GM12878 (cell line): ENCODE data around the gene SLC39A11. TPM values are rescaled to one million over a fixed set of nuclear protein-coding genes. Genes with fewer than 3 reads are reported as not detected.

Experiments
- ATAC-seq: fragments of 200-7000 bp; cut with Tn5 transposase; 3 replicates; pipeline ENCODE4 v1.9.1; 2020; ENCODE audit warnings: mild to moderate bottlenecking, moderate library complexity
- BruUV-seq: library from RNA; stranded (reverse); fragments of 400-500 nt; replicated peaks from 2 replicates; lab custom pipeline; 2021; lab: Mats Ljungman, UMichigan
- CTCF ChIA-PET: fragments of 300-600 bp; sonication (Branson Sonifier 250); formaldehyde crosslinking; extraction: SDS; loops from one replicate; lab custom pipeline; 2021; ENCODE audit warnings: inconsistent platforms; lab: Yijun Ruan, JAX
- POLR2A ChIA-PET: fragments of 350-600 bp; formaldehyde crosslinking; extraction: SDS; loops from one replicate; lab custom pipeline; 2021; ENCODE audit warnings: inconsistent platforms; lab: Charles Lee
- RAD21 ChIA-PET: fragments of 300-600 bp; sonication (Branson Sonifier 250); formaldehyde crosslinking; loops from one replicate; lab custom pipeline; 2023; ENCODE audit warnings: antibody characterized with exemption; ENCODE audit not compliant: unreplicated experiment; lab: Charles Lee
- SMC1A ChIA-PET: fragments of 300-600 bp; sonication (Branson Sonifier 250); formaldehyde crosslinking; loops from one replicate; lab custom pipeline; 2023; ENCODE audit not compliant: unreplicated experiment, uncharacterized antibody; lab: Charles Lee
- DNase-seq: peaks from one replicate; pipeline ENCODE4 v3.0.0-alpha.2; 2011; ENCODE audit warnings: low read depth, low spot score
- FAIRE-seq: peaks from 3 replicates; lab custom pipeline; 2011; peaks lifted over from hg19 to GRCh38; lab: Jason Lieb, UNC
- H2AFZ ChIP-seq: 2 replicates; pipeline ENCODE4 v1.6.0; 2011; ENCODE audit warnings: low read depth, low read length, control low read depth; ENCODE audit not compliant: control insufficient read depth
- H3K27ac ChIP-seq: 2 replicates; pipeline ENCODE4 v1.5.1; 2011; ENCODE audit warnings: control low read depth; ENCODE audit not compliant: control insufficient read depth, insufficient read depth
- H3K27me3 ChIP-seq, 2 experiments: replicated peaks in 1 of 2; 2 replicates each; pipeline versions ENCODE4 v1.6.0 to v1.6.1; 2011; ENCODE audit warnings: low read length in 1 of 2; ENCODE audit not compliant: control insufficient read depth in 2 of 2, insufficient read depth in 2 of 2
- H3K36me3 ChIP-seq, 2 experiments: 2 replicates each; pipeline ENCODE4 v1.5.1; 2011; ENCODE audit warnings: low read length in 1 of 2; ENCODE audit not compliant: control insufficient read depth in 2 of 2, insufficient read depth in 2 of 2
- H3K4me1 ChIP-seq: 2 replicates; pipeline ENCODE4 v1.6.1; 2011; ENCODE audit warnings: mild to moderate bottlenecking, low read length, moderate library complexity, mixed read lengths; ENCODE audit not compliant: control insufficient read depth, insufficient read depth
- H3K4me2 ChIP-seq: 2 replicates; pipeline ENCODE4 v1.6.0; 2011; ENCODE audit warnings: control low read depth; ENCODE audit not compliant: control insufficient read depth, insufficient read depth
- H3K4me3 ChIP-seq: fragments of 200-600 bp; sonication (generic); 2 replicates; pipeline ENCODE4 v1.5.1; 2016
- H3K79me2 ChIP-seq: 2 replicates; pipeline ENCODE4 v1.6.0; 2011; ENCODE audit warnings: low read length; ENCODE audit not compliant: control insufficient read depth, insufficient read depth
- H3K9ac ChIP-seq: 2 replicates; pipeline ENCODE4 v1.8.0; 2011; ENCODE audit warnings: low read length, control low read depth, mixed read lengths; ENCODE audit not compliant: control insufficient read depth, insufficient read depth
- H3K9me3 ChIP-seq: replicated peaks from 3 replicates; pipeline ENCODE4 v1.5.1; 2011; ENCODE audit warnings: mild to moderate bottlenecking, low read length; ENCODE audit not compliant: control insufficient read depth, insufficient read depth
- H4K20me1 ChIP-seq: 2 replicates; pipeline ENCODE4 v1.6.0; 2011; ENCODE audit not compliant: control insufficient read depth, insufficient read depth
- BCL3 ChIP-seq: IDR thresholded peaks from 2 replicates; pipeline ENCODE4 v1.6.1; 2011; ENCODE audit warnings: borderline replicate concordance, low read depth, mild to moderate bottlenecking, moderate library complexity, low read length; ENCODE audit not compliant: insufficient read depth, poor library complexity, severe bottlenecking
- CBFB ChIP-seq: IDR thresholded peaks from 2 replicates; pipeline ENCODE4 v1.6.1; 2016; ENCODE audit warnings: antibody characterized with exemption, low read depth
- EGR1 ChIP-seq, 2 experiments: IDR thresholded peaks; 1 replicate in 1 of 2; 2 replicates in 1 of 2; pipeline ENCODE4 v1.6.1; 2011 to 2012; ENCODE audit warnings: low read depth in 2 of 2, low read length in 2 of 2, borderline replicate concordance in 1 of 2, mild to moderate bottlenecking in 1 of 2, moderate library complexity in 1 of 2
- ETV6 ChIP-seq, 2 experiments: fragments of 450-650 bp in 1 of 2; IDR thresholded peaks in 1 of 2; conservative IDR thresholded peaks in 1 of 2; 2 replicates each; pipeline ENCODE4 v1.6.1; 2014; ENCODE audit warnings: antibody characterized with exemption in 1 of 2, borderline replicate concordance in 1 of 2, low read depth in 1 of 2, mild to moderate bottlenecking in 1 of 2, moderate library complexity in 1 of 2
- FOS ChIP-seq: IDR thresholded peaks from 3 replicates; pipeline ENCODE4 v1.6.1; 2011; ENCODE audit warnings: borderline replicate concordance; ENCODE audit not compliant: insufficient read length; ENCODE audit errors: extremely low read depth
- GATAD2B ChIP-seq: fragments of 450-650 bp; conservative IDR thresholded peaks from 2 replicates; pipeline ENCODE4 v1.6.1; 2017; ENCODE audit warnings: low read depth, mild to moderate bottlenecking, moderate library complexity
- MAX ChIP-seq: IDR thresholded peaks from 2 replicates; pipeline ENCODE4 v1.6.1; 2012; ENCODE audit warnings: low read depth, low read length, improper control_type of control experiment
- NFXL1 ChIP-seq: fragments of 450-650 bp; IDR thresholded peaks from 2 replicates; pipeline ENCODE4 v1.6.1; 2017; ENCODE audit warnings: antibody characterized with exemption, mild to moderate bottlenecking, borderline replicate concordance
- SIX5 ChIP-seq: IDR thresholded peaks from 2 replicates; pipeline ENCODE4 v1.6.1; 2011; ENCODE audit warnings: mild to moderate bottlenecking, low read depth, low read length, moderate library complexity; ENCODE audit not compliant: severe bottlenecking
- ZNF274 ChIP-seq: IDR thresholded peaks from one replicate; pipeline ENCODE4 v1.8.0; 2011; ENCODE audit not compliant: insufficient read length, insufficient read depth
- ZNF622 ChIP-seq: fragments of 450-650 bp; IDR thresholded peaks from 2 replicates; pipeline ENCODE4 v1.6.1; 2017; ENCODE audit warnings: mild to moderate bottlenecking, inconsistent platforms
- WGBS: methylation state at CpG from one replicate; pipeline ENCODE4 v1.1.6; 2016; ENCODE audit warnings: low lambda C conversion rate; ENCODE audit not compliant: insufficient replicate concordance, insufficient coverage; ENCODE audit errors: missing lambda C conversion rate; 5-methylcytosine and 5-hydroxymethylcytosine counted together
- in situ Hi-C: fragments of 300-500 bp; cut with MboI; formaldehyde crosslinking; loops from 9 replicates; pipeline ENCODE4 v1.14.3; 2018; ENCODE audit warnings: mixed read lengths
- intact Hi-C: fragments of 100-400 bp; cut with micrococcal nuclease; formaldehyde crosslinking; loops from one replicate; pipeline ENCODE4 v1.14.2; 2022; ENCODE audit not compliant: unreplicated experiment
- polyA plus RNA-seq, 11 experiments: library from polyadenylated mRNA; depleted of rRNA in 4 of 11; unstranded in 6 of 11; stranded (reverse) in 5 of 11; fragments of >200 nt; fragmentation: Nextera tagmentation in 4 of 11; fragmentation: Illumina TruSeq in 1 of 11; extraction: Ambion mirVana in 4 of 11; extraction: Trizol in 1 of 11; gene quantifications; 1 replicate in 1 of 11; 2 replicates in 10 of 11; pipeline versions ENCODE4 v1.2.1 to v1.2.3, GENCODE V29; 2011 to 2016; ENCODE audit warnings: inconsistent platforms in 2 of 11, missing spikeins in 2 of 11, low read depth in 1 of 11
- total RNA-seq, 4 experiments: library from RNA; depleted of rRNA in 3 of 4; stranded (reverse); fragments of >200 nt in 3 of 4; fragmentation: Illumina TruSeq in 1 of 4; extraction: Trizol in 1 of 4; gene quantifications; 2 replicates each; pipeline versions ENCODE4 v1.2.1 to v1.2.3, GENCODE V29; 2013 to 2021
- TF ChIP-seq, protein P1 (sequence below): fragments of 450-650 bp; IDR thresholded peaks from 2 replicates; pipeline ENCODE4 v1.6.1; 2017; ENCODE audit warnings: mild to moderate bottlenecking

SLC39A11 gene
- total and polyA plus RNA-seq, 10 of the 15 experiments (the other 5 are each of a cell fraction or from before 2014, with no cell fraction given), result 8.6 to 23.8 (median 14.0) TPM

GRCh38 chr17:72677714-72678390 is 414.6 kb downstream of the SLC39A11 start:
- no peaks in the 10 kb centered on the region for H3K36me3 ChIP-seq
- no peak overlapping the region for H3K27ac ChIP-seq
- 56% methylated on average over 12 of the region's 12 CpGs for WGBS
- BruUV-seq, result no TSS peak
- ChIA-PET CTCF (interaction anchor here (1.2 to 2.1 kb wide), 2 partner anchors 17 to 121 kb away, joined by 4 read pairs; no protein-coding TSS in a partner anchor), SMC1A (interaction anchor here (1.3 kb wide), 1 partner anchor 11 kb away, joined by 4 read pairs; no protein-coding TSS in a partner anchor), RAD21 (no interaction called here), POLR2A (no interaction called here)
- TF ChIP-seq, protein P1, sequence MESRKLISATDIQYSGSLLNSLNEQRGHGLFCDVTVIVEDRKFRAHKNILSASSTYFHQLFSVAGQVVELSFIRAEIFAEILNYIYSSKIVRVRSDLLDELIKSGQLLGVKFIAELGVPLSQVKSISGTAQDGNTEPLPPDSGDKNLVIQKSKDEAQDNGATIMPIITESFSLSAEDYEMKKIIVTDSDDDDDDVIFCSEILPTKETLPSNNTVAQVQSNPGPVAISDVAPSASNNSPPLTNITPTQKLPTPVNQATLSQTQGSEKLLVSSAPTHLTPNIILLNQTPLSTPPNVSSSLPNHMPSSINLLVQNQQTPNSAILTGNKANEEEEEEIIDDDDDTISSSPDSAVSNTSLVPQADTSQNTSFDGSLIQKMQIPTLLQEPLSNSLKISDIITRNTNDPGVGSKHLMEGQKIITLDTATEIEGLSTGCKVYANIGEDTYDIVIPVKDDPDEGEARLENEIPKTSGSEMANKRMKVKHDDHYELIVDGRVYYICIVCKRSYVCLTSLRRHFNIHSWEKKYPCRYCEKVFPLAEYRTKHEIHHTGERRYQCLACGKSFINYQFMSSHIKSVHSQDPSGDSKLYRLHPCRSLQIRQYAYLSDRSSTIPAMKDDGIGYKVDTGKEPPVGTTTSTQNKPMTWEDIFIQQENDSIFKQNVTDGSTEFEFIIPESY, result no peak
- no peak for TF ChIP-seq CBFB
- TF ChIP-seq GATAD2B, result no peak
- H2AFZ ChIP-seq, result no peak overlapping the region
- no peaks in the 10 kb centered on the region for H3K79me2 ChIP-seq
- H3K27me3 ChIP-seq, result no peaks in the 10 kb centered on the region
- H3K4me3 ChIP-seq, result no peak overlapping the region
- H3K9ac ChIP-seq, result no peak overlapping the region
- in situ Hi-C loops (no loop called here), intact Hi-C loops (no loop called here)
- H4K20me1 ChIP-seq, result no peaks in the 10 kb centered on the region
- H3K9me3 ChIP-seq, result no peaks in the 10 kb centered on the region
- no peak overlapping the region for H3K4me2 ChIP-seq
- no peaks in the 10 kb centered on the region for H3K4me1 ChIP-seq
- FAIRE-seq (no peak), DNase-seq (no peak), ATAC-seq (no peak)

GRCh38 chr17:72677108-72677507 is 415.4 kb downstream of the SLC39A11 start:
- CTCF ChIA-PET, result interaction anchor here (1.2 to 2.1 kb wide), 2 partner anchors 17 to 120 kb away, joined by 4 read pairs; no protein-coding TSS in a partner anchor
- BruUV-seq, result no TSS peak
- intact Hi-C loops, result no loop called here
- H3K4me1 ChIP-seq, result no peaks in the 10 kb centered on the region
- in situ Hi-C loops, result no loop called here
- no peaks in the 10 kb centered on the region for H3K27me3 ChIP-seq
- 93% methylated on average over 2 of the region's 2 CpGs for WGBS
- FAIRE-seq, result no peak
- H3K9me3 ChIP-seq, result no peaks in the 10 kb centered on the region
- no peak overlapping the region for H2AFZ ChIP-seq
- ATAC-seq, result no peak
- DNase-seq, result no peak
- H4K20me1 ChIP-seq, result no peaks in the 10 kb centered on the region
- POLR2A ChIA-PET, result no interaction called here
- H3K27ac ChIP-seq, result no peak overlapping the region
- SMC1A ChIA-PET, result interaction anchor here (0.7 kb wide), 1 partner anchor 103 kb away, joined by 3 read pairs; no protein-coding TSS in a partner anchor
- H3K4me3 ChIP-seq, result no peak overlapping the region
- H3K79me2 ChIP-seq, result no peaks in the 10 kb centered on the region
- H3K4me2 ChIP-seq, result no peak overlapping the region
- RAD21 ChIA-PET, result no interaction called here
- no peaks in the 10 kb centered on the region for H3K36me3 ChIP-seq
- H3K9ac ChIP-seq, result no peak overlapping the region
- TF ChIP-seq SIX5, result no peak
- TF ChIP-seq EGR1 (IDR thresholded peaks at IDR 0.05; ENCODE audit: borderline replicate concordance in 1 of 2, low read depth in 2 of 2, low read length in 2 of 2), result no peak
- no peak for TF ChIP-seq BCL3
- TF ChIP-seq ZNF622, result no peak
- no peak for TF ChIP-seq ZNF274
- no peak for TF ChIP-seq ETV6 (conservative IDR thresholded peaks at IDR 0.05 in 1 of 2, IDR thresholded peaks at IDR 0.05 in 1 of 2; ENCODE audit: borderline replicate concordance in 1 of 2, low read depth in 1 of 2)
- no peak for TF ChIP-seq MAX
- no peak for TF ChIP-seq FOS
- TF ChIP-seq NFXL1, result no peak
